Tongue (tissue), 2 donors: ENCODE data around the gene TATDN2. TPM values are rescaled to one million over a fixed set of nuclear protein-coding genes. Genes with fewer than 3 reads are reported as not detected.
"Not testable (repeated sequence)": the region's sequence is repeated elsewhere in the genome, so short reads cannot be mapped to it uniquely, and the experiment has no call there.

Experiments
- DNase-seq: peaks from one replicate; pipeline ENCODE4 v3.0.0-alpha.2; 2015
- total RNA-seq: library from RNA; depleted of rRNA; stranded (reverse); fragments of >200 nt; gene quantifications from one replicate; pipeline ENCODE4 v1.2.3, GENCODE V29; 2014

Gene TATDN2
- total RNA-seq, 1 donor from 2014 or later: 15.5 TPM

DNA sequence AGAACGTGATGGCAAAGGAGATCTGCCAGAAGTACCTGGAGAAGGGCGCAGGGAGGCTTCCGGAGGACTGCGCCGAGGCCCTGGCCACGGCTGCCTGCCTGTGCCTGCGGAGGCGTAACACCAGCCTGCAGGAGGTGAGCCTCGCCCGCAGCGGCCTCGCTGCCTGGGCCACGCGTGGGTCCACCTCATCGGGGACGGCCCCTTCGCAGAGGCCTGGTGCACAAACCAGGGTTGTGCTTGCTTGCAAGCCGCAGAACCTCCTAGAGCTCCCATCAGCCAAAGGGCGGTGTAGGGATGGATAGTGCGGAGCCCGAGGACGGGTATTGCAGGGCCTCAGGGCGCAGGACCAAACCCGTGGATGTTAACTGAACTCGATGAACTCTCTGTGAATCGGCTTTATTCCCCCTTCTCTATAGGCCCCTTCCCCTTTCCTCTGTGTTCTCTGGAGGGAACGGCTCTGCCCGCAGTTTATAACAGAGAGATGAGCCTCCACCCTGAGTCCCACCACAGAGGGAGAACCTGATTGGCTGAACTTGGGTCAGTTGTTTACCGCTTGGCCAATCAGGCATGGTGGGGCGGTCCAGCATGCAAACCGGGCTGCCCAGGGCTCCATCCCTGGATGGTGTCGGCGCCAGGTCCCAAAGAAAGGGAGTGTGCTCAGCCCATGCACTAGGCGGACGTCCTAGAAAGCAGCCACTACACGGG is 13.6 kb upstream of the TATDN2 start:
- no peak for DNase-seq

DNA sequence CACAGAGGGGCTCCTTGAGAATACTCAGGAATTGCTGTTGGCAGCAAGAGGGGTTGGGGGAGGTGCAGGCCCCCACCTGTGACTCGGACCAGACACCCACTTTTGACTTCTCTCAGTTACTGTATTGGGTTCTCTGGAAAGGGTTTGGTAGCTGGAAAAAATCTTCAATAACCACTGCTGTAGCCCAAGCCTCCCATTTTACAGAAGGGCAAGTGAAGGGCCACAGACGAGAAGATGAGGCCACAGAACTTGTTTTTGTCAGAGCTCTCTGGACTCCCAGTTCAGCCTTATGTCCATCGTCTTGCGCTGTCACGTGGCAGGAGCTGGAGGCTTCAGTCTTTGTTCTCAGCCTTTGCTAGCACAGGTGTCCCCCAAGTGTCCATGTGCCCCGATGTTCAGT is 12.7 kb upstream of the TATDN2 start:
- DNase-seq: no peak

DNA sequence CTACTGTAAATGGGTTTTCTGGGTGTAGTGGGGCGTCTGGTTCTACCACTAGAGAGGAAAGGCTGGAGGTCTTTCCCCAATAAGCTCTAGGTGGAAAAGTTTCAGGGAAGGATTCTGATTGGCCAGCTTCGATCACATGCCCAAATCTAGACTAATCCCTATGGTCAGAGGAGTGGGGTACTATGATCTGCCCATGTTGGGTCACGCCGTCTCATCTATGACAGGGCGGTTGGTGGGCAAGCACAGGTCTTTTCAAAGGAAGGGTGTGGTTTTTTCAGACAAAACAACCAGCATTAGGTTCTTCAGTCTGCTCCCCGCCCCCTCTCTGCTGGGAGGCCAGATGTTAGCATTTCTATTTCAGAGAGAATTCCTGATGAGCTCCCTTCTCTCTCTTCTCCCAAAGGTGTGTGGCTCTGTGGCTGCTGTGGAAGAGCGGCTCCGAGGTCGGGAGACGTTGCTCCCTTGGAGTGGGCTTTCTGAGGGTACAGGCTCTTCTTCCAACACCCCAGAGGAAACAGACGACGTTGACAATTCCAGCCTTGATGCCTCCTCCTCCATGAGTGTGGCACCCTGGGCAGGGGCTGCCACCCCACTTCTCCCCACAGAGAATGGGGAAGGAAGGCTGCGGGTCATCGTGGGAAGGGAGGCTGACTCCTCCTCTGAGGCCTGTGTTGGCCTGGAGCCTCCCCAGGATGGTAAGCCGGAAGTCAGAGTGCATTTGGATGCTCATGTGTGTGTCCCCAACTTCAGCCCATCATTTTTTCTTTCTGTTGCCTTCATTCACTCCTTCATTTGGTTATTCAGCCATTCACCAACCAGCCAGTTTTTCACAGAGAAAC is 9.7 kb upstream of the TATDN2 start:
- no peak for DNase-seq

DNA sequence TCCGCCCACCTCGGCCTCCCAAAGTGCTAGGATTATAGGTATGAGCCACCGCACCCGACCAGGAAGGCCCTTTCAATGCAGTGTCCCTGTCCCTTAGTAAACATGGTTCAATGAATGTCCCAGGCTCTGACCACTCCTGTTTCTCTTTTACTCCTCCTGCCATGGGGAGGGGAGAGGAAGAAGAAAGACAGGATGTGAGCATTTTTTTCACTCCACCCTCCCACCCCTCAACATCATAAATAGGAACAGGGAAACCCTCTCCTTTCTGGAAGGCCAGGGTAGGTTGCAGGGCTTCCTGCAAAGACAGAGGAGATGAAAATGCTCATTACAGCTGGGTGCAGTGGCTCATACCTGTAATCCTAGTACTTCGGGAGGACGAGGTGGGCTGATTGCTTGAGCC is 7.5 kb upstream of the TATDN2 start:
- no peak for DNase-seq

DNA sequence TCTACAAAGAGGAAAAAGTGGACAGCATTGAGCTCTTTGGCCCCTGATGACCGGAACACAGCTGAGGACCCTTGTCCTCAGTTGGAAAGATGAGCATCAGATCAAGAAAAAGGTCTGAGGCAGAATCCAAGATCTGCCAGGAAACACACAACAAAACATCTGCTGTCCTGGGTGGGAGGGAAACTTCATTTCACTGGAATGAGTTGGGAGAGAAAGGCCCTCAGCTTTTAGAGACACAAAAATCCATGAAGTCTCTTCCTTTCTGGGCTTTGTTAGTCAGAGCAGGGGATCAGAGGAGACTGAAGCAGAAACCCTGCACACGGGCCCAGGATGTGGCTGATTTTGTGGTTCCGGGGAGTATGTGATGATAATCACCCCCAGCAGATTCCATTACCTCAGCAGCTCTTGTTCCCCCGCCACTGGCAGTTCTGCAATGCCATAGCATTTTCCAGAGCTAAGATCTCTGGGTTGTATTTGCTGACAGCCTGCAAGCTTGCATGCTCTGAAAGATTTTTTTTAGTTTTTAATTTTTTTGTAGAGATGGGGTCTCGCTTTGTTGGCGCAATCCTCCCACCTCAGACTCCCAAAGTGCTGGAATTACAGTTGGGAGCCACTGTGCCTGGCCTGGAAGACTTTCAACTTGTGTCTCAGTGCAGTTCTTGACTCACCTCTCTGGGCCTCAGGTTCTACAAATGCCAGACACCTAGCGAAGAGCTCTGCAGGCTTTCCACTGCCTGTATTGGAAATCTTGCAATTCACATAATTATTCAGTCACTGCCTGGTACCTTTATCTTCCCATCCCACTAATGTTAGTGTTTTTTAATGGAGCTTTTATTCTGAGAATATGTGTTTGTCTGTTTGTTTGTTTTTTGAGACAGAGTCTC is 5.8 kb upstream of the TATDN2 start:
- peak; percentile 30 for DNase-seq

DNA sequence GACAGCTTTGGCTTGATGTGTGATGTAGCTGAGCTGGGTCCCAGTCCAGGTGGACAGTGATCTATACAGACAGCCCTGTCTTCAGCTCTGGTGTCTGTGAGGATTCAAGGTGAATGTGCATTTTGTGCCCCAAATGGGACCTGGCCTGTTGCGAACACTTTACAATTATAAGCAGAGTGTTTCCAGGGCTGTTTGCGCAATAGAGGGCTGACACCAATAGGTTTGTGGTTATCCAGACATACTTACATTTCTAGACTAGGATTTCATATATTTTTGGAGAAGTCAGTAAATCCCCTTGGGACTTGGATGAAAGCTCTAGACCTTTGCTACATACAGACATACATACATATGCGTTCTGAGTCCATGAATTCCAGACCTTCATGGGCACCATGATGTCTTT is 4.2 kb upstream of the TATDN2 start:
- DNase-seq: no peak

DNA sequence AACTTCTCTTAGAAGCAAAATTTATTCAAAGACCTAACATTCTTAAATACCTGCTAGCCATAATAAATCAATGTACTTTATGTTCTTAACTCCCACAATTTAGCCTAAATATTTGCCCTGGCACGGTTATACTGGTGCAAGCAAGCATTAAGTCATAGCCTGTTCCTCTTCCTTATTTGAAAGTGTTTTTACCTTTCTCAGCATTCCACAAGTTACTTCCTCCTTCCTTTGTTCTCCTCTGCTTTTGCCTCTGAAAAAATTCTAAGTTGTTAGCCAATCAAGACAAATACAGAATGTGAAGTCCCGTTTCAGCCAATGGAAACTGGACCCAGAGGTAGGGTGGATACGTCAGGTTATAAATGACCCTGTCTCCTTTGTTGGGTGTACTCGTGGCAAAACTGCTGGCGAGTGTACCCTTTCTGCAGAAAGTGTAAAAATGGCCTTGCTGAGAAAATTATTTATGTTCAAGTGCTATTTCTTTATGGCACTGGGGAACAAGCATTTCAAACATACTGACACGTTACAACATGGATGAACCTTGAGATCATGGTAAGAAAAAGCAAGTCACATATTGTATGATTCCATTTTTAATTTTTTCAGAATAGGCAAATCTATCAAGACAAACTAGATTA is 3.1 kb upstream of the TATDN2 start:
- DNase-seq: no peak

DNA sequence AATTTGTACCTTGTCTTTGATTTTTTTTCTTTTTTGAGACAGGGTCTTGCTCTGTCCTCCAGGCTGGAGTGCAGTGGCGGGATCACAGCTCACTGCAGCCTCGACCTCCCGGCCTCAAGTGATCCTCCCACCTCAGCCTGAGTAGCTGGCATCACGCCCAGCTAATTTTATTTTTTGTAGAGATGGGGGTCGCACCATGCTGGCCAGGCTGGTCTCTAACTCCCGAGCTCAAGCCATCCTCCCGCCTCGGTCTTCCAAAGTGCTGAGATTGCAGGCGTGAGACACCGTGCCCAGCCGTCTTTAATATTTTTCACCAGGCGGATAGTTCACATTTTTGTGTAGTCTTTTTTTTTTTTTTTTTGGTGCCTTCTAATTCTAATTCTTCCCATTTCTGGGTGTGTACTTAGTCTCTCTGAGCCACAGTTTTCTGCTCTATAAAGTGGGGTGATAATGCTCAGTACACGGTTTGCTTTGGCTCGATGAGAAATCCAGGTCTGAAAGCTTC is 528 bp upstream of the TATDN2 start:
- no peak for DNase-seq

DNA sequence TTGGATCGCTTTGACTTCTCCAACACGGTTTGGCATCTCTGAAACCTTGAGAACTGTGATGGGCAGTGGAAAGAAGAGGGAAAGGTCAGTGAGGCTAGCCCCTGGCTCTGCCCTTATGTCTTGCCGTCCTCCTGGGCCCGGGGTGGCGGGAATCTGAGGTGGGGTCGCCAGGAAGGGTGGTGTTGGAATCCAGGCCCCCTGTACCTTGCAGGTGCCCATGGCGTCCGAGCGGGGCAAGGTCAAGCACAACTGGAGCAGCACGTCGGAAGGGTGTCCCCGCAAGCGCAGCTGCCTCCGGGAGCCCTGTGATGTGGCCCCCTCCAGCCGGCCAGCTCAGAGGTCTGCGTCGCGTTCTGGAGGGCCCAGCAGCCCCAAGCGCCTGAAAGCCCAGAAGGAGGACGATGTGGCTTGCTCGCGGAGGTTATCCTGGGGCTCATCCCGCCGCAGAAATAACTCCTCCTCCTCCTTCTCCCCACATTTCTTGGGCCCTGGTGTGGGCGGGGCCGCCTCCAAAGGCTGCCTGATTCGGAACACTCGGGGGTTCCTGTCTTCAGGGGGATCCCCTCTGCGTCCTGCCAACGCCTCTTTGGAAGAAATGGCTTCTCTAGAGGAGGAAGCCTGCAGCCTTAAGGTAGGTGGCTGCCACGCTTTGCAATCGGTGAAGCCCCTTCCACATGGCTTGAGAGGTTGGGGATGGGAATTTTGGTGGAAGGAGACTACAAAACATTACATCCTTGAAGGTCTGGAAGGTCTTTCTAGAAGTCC is 907 bp downstream of the TATDN2 start:
- peak; percentile 26 for DNase-seq

DNA sequence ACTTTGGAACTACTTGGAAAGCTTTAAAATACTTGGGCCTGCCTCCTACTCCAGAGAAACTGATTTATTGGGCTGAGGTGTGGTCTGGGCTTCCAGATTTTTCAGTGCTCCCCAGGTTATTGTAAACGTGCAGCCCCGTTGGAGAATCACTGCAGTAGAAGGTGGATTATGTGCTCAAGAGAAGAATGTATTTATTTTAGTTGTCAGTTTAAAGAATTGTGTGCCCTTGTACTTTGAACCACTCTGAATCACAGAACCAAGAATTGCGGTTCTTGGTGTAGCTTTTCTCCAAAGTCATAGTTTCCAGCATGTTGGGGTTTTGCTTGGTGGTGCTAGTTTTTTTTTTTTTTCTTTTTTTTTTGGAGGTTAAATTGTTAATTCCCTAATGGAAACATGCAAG is 1.6 kb downstream of the TATDN2 start:
- no peak for DNase-seq

DNA sequence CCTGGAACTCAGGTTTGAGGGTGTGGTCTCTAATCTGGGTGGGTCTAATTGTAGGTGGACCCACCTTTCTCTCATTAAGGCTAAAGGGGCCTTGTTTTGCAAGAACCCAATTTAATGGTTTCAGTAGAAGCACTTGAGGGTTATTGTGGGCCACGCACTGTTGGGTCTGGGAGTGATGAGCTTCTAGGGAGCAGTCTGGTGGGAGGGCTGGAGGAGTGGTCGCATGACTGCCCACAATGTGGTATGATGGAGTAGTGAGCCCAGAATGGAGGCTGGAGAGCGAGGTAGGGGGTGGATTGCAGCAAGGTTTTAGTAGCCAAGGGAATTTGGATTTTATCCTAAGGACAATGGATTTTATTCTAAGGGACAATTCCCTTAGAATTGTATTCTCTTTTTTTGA is 2.7 kb downstream of the TATDN2 start:
- DNase-seq: no peak

DNA sequence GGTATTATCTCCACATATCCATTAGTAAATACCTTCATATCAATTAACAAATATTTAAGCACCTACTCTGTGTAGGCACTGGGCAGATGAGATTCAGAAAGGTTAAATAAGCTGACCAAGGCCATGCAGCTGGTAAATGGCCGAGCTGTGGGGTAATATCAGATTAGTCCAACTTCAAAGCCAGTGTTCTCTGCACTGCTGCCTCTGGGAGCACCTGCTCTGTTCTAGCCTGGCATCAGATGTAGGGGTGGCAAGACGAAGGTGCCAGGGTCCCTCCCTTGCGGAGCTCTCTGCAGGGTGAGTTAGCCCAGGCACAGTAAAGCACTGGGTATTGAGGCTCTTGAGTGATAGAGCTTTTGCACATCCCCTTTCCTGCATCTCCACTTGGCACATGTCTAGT is 5.5 kb downstream of the TATDN2 start:
- DNase-seq: no peak

DNA sequence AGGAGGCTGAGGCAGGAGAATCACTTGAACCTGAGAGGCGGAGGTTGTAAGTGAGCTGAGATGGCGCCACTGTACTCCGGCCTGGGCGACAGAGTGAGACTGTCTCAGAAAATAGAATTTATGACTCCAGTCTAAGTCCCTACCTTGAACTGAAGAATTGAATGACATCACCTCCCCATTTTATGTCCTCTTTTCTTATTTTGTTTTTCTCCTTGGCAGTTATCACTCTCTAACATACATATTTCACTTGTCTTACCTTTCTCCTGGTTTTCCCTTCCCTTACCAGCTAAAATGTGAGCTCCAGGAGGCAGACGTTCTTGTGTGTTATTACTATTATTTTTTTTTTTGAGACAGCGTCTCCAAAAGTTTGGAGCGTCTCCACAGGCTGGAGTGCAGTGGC is 7.6 kb downstream of the TATDN2 start:
- no peak for DNase-seq

DNA sequence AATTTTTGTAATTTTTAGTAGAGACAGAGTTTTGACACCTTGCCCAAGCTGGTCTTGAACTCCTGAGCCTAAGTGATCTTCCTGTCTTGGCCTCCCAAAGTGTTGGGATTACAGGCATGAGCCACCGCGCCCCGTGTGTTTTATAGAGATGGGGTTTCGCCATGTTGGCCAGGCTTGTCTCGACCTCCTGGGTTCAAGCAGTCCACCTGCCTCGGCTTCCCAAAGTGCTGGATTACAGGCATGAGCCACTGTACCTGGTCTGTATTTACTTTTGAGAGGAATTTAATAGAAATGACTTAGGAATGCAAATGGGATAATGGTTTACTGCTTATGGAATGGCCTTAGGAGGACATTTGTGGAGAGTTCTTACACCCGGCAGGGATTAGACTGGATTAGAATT is 10.8 kb downstream of the TATDN2 start:
- DNase-seq: no peak

DNA sequence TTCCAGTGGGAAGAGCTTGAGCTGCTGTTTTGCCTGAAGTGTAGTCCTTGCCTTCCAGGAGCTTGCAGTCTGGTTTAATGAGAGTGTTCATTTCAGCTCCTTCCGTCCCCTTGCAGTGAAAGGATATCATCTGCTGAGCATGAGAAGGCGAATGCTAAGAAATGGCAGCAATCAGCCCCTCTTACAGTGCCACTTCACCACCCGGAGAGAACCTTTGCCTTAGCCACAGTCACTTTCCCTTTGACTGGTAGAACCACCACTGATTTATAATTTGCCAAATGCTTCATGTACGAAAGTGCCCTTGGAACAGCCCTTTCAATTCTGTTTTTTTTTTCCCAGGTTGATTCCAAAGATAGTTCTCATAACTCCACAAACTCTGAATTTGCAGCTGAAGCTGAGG is 11.5 kb downstream of the TATDN2 start:
- DNase-seq: no peak

DNA sequence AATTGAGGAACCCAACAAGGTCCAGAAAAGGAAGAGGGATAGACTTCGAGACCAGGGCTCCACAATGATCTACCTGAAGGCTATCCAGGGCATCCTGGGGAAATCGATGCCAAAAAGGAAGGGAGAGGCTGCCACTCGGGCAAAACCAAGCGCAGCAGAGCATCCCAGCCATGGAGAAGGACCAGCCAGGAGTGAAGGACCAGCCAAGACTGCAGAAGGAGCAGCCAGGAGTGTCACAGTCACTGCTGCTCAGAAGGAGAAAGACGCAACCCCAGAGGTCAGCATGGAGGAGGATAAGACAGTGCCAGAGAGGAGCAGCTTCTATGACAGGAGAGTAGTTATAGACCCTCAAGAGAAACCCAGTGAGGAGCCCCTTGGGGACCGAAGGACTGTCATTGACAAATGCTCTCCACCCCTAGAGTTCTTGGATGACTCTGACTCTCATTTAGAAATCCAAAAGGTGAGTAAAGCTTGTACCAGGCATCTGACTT is 12.0 kb downstream of the TATDN2 start:
- no peak for DNase-seq

DNA sequence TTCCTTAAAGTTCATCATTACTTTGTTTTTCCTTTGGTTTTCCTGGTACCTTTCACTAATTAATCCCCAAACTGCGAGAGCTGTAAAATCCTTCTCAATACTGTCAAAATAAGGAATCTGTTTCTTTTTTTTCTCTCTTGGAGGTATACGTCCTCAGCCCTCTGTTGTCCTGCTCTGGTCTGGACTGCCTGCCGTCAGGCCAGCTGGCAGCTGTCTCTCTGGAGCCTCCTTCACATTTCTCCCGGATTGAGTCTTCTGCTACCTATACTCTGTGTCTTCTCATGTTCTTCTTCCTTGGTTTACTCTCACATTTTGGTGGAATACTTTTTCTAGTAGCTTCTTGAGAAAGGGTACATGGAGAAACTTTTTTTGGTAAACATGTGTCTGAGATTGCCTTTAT is 13.8 kb downstream of the TATDN2 start:
- DNase-seq: no peak

DNA sequence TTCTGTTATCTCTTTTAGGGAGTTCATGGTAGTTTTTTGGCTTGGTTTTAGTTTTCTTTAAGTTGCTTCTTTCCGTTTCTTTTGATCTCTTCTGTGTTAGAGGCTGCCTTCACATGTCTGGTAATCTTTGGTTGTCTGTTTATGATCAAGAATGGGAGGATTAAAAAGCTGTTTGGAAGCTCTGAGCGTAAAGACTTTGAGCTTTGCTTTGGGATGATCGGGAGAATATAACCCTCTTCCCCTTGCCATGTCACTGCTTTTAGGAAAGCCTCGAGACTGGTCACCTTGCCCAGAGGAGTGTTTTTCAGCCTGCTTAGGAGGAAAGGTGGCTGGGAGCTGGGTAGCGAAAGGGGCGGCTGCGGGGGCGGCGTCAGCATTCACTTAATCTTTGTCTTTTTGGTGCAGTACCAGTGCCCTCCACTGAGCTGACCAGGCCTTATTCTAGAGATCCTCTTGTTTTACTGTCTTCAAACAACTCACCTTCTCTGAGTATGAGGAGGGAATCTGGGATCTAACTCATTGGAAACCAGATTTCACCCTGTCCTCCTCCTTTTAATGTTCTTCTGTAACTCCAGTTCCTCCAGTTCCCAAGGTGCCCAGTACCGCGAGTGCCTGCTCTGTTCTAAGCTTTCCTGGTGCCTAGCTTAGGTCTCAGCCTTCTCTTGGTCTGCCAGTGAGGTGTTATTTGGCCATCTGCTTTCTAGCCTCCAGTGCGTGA is 15.5 kb downstream of the TATDN2 start:
- peak; percentile 28 for DNase-seq

DNA sequence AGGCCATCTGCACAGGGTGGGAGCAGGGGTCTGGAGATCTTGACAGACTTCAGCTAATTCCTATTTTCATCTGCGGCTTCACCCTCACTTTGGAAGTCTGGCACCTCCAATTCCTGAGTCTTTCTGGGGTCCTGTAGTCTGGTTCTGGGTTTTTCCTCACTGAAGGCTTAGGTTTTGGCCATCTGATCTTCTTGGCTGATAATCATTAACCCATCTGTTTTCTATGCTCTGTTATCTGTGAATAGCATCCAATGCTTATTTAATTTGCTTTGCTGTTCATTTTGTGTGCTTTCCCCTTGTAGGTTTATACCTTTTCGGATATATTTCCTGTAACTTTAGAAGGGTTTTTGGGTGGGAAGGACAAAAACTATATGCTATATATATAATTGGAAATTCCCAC is 17.6 kb downstream of the TATDN2 start:
- DNase-seq: no peak

DNA sequence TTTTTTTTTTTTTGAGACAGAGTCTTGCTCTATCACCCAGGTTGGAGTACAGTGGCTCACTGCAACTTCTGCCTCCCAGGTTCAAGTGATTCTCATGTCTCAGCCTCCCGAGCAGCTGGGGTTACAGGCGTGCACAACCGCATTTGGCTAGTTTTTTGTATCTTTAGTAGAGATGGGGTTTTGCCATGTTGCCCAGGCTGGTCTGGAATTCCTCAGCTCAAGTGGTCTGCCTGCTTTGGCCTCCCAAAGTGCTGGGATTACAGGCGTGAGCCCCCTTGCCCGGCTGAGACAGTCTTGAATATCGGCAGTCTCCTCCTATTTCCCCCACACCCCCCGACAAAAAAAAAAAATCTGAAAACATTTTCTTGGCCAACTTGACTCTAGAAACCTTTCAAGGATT is 18.7 kb downstream of the TATDN2 start:
- DNase-seq: not testable (repeated sequence)

DNA sequence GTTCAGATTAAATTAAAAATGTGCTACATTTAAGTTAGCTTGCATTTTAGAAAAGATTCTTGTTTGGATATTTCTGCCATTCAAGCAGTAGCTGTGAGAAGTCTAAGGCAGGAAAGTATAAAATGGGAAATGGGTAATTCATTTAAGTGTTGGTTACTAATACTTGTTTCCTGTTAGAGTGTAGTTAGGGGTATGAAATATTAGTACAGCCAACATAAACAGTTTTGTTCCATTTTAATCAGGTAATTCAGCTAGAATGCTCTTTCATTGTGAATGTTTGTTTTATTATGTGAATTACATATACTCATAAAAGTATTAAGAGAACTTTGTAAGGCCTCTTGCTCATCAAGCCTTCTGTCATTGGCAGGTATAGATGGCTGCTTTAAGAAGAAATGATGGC is 19.9 kb downstream of the TATDN2 start:
- DNase-seq: no peak
